Aorta (tissue), 5 donors: Measurements from ENCODE around the gene OTOL1. TPM values are rescaled to one million over a fixed set of nuclear protein-coding genes. Genes with fewer than 3 reads are reported as not detected.

Experiments used
- ATAC-seq: fragments of 200-7000 bp; cut with Tn5 transposase; one replicate; pipeline ENCODE4 v1.9.1; 2022; ENCODE audit warnings: moderate library complexity; ENCODE audit not compliant: low FRiP score
- DNase-seq, 2 donors: peaks; one replicate each; pipeline ENCODE4 v3.0.0-alpha.2; 2020
- H3K27ac ChIP-seq, 2 donors: one replicate each; pipeline ENCODE4 v1.5.1; 2013; ENCODE audit warnings: low read length in 2 of 2, mild to moderate bottlenecking in 2 of 2, moderate library complexity in 2 of 2, control low read depth in 1 of 2, inconsistent platforms in 1 of 2, low read depth in 1 of 2
- H3K27me3 ChIP-seq, 2 donors: one replicate each; pipeline ENCODE4 v1.6.1; 2013; ENCODE audit warnings: control low read depth in 1 of 2, low read length in 1 of 2, mild to moderate bottlenecking in 1 of 2, moderate library complexity in 1 of 2; ENCODE audit not compliant: insufficient read depth in 2 of 2, control insufficient read depth in 1 of 2
- H3K36me3 ChIP-seq, 2 donors: one replicate each; pipeline ENCODE4 v1.6.1; 2013; ENCODE audit warnings: control low read depth in 1 of 2, low read length in 1 of 2, mild to moderate bottlenecking in 1 of 2; ENCODE audit not compliant: insufficient read depth in 2 of 2, control insufficient read depth in 1 of 2
- H3K4me1 ChIP-seq, 2 donors: one replicate each; pipeline ENCODE4 v1.6.1; 2013; ENCODE audit warnings: low read length in 2 of 2, control low read depth in 1 of 2, mild to moderate bottlenecking in 1 of 2, moderate library complexity in 1 of 2; ENCODE audit not compliant: insufficient read depth in 2 of 2, control insufficient read depth in 1 of 2
- H3K4me3 ChIP-seq, 2 donors: one replicate each; pipeline ENCODE4 v1.5.1; 2013; ENCODE audit warnings: low read length in 2 of 2, control low read depth in 1 of 2, mild to moderate bottlenecking in 1 of 2
- H3K9me3 ChIP-seq: one replicate; pipeline ENCODE4 v1.6.1; 2013; ENCODE audit warnings: mild to moderate bottlenecking, low read length; ENCODE audit not compliant: control insufficient read depth
- WGBS, 2 donors: extraction: QIAGEN DNeasy Blood & Tissue Kit; methylation state at CpG; one replicate each; pipeline ENCODE4 v1.1.7; 2013; 5-methylcytosine and 5-hydroxymethylcytosine counted together
- intact Hi-C, 2 donors: fragments of 100-400 bp; cut with DNase I; formaldehyde crosslinking; loops; one replicate each; pipeline versions ENCODE4 v1.14.2 to v1.15.0; 2022
- polyA plus RNA-seq, 2 donors: library from polyadenylated mRNA; stranded (reverse); fragments of 200-250 nt; gene quantifications; one replicate each; pipeline ENCODE4 v1.2.3, GENCODE V29; 2013
- total RNA-seq, 2 donors: library from RNA; stranded (reverse); fragmentation: NEBNext Ultra II Directional; extraction: Animal tissue kit (Norgen Biotek cat#: 25700); gene quantifications; one replicate each; pipeline ENCODE4 v1.2.1, GENCODE V29; 2021
- donor health status: healthy with polysubstance abuse.
- donor health status: Bipolar disorder and iron deficiency.
- donor health status: DM: no; HTN: no; CAD: no.
- donor health status: DM: no; HTN: no; CAD: no.
- donor health status: DM: yes; HTN: yes; CAD: no.

The OTOL1 gene
- total and polyA plus RNA-seq, 4 donors = not detected

DNA sequence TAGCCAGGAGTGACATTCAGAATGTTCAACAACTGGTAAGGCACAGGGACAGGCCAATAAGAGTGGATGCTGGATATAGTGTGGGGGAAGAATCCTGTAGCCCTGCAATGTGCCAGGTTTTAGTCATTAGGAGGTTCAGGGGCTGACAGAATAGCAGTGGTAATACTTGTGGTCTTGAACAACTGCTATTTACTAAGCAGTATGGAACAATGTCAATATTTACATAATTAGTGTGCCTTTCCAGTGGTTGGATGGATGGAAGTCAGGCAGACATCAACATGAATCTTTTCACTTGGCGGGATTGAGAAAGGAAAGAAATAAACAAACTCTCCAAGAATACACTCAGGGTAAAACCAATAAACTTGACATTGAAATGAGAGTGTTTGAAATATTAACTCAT is 55.1 kb downstream of the OTOL1 start:
- ATAC-seq = no peak

DNA sequence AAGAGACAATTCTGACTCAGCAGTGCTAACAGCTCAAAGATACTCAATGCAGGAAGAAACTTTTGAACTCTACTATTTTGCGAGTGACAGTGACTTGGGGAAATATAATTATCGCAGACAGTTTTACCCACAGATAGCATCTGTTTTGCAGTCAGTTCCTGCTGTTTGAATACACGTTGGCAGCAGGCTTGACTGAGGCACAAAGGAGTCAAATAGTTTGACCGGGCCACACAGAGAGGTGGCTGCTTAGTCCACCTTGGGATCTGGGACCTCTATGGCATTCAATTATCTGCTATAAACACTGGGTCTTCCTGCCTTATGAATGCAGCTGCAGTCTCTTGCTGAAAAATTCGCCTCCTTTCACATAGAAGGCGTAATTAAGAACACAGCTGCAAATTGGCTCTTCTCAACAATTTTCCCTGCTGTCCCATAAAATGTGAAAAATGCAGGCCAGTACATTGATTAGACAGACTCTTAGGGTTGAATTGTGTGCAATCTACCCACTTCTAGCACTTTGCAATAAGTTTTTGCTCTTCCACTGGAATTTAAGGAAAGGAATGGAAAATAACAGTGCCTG is 56.5 kb downstream of the OTOL1 start:
- no peak for DNase-seq
- 81 to 90% methylated on average over 6 of the region's 6 CpGs for WGBS, 2 donors
- intact Hi-C loops = no loop called here

More for the DNA sequence above, 55.1 kb downstream of the OTOL1 start:
- Histone ChIP-seq H3K4me3 (no peak overlapping the region), H3K36me3 (no peaks in the 10 kb centered on the region), H3K27ac (no peak overlapping the region), H3K9me3 (no peaks in the 10 kb centered on the region), H3K4me1 (no peaks in the 10 kb centered on the region), H3K27me3 (no peaks in the 10 kb centered on the region)
- 94 to 97% methylated on average over 1 of the region's 1 CpG for WGBS, 2 donors
- intact Hi-C loops = no loop called here
- DNase-seq = no peak

More for the DNA sequence above, 56.5 kb downstream of the OTOL1 start:
- Histone ChIP-seq H3K27ac (no peak overlapping the region), H3K9me3 (no peaks in the 10 kb centered on the region), H3K27me3 (no peaks in the 10 kb centered on the region), H3K4me3 (no peak overlapping the region), H3K4me1 (no peaks in the 10 kb centered on the region), H3K36me3 (no peaks in the 10 kb centered on the region)
- ATAC-seq = no peak

Other genes starting within 250 kb of the OTOL1 start
- gene SPTSSB, start 125.3 kb upstream of the OTOL1 start, total RNA-seq = under 1 TPM; 0.16 to 0.39 TPM
- gene SPTSSB, start 125.3 kb upstream of the OTOL1 start, polyA plus RNA-seq = under 1 TPM in 1 of 2 donors, not detected in 1; 0.18 TPM